IPS-NIHi7 (cell line): Measurements from ENCODE around the gene ATG5.
"Not testable (repeated sequence)": the region's sequence is repeated elsewhere in the genome, so short reads cannot be mapped to it uniquely, and the experiment has no call there.

Experiments
- DNase-seq: peaks from one replicate; pipeline ENCODE4 v3.0.0; 2012; ENCODE audit warnings: mixed read lengths; ENCODE audit errors: extremely low spot score

The ATG5 gene

DNA sequence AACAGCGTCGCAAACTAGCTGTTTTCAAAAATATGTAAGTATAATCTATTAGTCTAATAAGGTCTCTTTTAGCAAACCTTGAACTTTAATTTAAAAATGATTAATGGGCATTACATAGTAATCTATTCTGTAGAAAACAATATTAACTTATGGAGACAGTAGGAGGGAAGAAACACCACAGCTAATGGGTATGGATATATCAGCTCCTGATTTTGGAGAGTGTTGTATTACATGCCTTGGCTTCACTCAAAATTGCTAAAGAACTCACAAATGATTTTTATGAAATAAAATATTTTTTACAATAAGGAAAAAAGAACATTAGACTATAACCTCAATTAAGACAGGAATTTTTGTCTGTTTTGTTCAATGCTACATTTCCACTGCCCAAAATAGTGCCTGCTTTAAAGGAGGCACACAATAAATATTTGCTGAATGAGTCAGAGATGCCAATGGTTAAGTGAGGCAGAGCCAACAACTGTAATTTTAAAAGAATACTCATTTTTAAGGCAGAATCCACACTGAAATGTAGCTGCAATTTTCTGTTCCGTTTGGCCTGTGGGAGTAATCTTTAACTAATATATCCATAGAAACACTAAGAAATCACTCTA is 15.7 kb downstream of the ATG5 start:
- DNase-seq, result no peak

DNA sequence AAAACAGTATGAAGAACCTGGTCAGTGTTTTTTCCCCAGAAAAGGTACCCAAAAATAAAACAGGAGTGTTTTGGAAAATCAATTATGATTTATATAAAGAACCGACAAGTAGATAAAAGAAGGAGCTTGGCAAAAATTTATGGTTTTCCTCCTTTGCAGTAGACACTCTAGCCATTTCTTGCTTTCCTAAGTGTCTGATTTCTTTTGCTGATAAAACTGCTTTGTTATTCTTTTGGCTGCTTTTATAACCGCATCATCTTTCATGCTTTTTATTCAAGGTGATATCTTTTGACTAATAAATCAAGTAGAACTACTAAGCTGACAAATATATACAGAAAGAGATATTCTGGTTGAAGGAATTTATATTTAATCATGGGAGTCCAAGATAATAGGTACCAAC is 16.6 kb downstream of the ATG5 start:
- DNase-seq, result no peak

DNA sequence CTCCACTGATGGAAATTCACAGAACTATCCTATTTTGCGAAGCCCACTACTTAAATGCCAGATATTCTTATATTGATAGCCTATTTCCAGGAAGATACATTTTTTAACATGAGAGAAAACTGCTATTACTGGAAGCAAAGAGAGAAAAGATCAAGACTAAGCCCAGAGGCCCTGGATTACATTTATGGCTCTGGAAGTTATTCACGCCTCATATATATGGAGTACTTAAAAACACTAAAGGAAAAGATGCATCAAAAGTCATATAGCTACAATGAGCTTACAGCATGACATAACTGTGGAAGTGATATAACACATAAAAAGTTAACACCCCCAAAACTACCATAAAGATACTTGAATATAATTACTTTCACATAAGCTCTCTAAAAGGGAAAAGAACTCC is 19.8 kb downstream of the ATG5 start:
- DNase-seq, result no peak

DNA sequence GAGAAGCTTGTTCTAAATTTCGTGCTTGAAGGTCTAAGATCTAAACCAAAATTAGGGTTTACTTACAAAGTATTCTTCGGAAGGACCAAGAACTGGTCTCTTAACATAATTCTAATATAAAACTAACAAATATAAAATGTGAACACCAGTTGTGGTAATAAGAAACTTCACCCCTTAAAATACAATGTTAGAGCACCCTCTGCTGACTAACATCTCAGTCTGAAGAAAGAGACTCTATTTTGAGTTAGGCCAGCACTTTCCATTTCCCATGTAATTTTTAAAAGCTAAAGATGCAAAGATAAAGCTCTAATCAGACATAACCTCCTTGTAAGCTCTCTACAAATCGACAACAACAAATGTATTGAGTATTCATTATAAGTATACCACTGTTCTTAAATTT is 24.6 kb downstream of the ATG5 start:
- DNase-seq, result no peak

DNA sequence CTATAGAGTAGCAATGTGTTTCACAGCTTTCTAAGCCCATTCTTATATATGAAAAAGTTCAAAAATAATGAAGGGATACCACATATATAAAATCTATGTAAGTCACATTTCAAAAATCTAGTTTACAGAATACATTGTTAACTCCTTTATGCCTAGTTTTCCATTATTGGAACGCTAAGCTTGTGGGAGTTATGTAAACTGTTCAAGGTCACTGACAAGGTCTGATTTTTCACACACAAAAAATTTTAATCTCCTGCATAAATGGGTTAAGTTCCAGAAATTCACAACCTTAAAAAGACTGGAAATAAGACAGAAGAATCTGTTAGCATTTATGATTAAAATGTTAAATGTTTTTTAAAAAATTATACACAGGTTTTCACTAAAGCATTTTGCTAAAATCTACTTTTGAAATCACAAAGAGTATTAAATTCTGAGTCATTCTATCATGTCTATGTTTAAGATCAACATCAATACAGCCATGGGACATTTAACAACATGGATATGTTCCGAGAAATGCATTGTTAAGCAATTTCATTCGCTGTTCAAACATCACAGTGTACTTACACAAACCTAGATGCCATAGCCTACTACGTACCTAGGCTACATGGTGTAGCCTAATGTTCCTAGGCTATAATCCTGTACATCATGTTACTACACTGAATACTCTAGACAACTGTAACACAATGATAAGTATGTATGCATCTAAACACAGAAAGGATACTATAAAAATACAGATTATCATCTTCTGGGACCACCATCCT is 25.4 kb downstream of the ATG5 start:
- DNase-seq, result no peak

DNA sequence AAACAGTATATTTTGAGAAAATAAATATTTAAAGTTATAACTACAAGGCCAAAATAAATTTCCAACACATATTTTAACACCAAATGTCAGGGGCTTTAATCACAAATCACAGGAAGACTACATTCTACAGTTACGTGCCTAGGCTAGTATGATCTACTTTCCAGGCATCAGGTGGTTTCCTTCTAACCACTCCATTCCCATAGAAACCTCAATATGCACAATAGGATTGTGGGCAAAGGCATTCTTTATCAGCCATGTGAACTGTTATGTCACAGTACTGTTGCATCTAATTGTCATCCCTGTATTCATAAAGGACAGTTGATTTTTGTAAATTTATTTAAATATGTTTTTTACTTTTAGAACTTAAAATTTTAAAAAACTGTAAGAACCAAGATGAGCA is 32.4 kb downstream of the ATG5 start:
- DNase-seq, result no peak

DNA sequence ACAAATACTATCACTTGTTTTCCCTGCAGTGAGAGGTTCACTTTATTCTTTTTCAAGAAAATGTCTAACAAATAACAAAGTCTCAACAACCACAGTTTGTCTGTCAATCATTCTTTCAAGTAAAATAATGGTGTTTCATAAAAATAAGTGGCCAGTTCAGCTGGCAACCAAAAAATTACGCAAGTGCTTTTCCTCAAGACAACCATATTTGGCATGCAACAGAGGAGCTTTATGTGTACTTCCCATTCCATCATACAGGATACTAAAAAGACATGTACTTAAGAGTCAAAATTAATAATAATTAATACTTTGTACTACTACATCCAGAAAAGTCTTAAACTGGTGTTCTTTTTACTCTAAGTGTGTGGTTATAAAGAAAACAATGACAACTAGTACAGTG is 34.6 kb downstream of the ATG5 start:
- no peak for DNase-seq

DNA sequence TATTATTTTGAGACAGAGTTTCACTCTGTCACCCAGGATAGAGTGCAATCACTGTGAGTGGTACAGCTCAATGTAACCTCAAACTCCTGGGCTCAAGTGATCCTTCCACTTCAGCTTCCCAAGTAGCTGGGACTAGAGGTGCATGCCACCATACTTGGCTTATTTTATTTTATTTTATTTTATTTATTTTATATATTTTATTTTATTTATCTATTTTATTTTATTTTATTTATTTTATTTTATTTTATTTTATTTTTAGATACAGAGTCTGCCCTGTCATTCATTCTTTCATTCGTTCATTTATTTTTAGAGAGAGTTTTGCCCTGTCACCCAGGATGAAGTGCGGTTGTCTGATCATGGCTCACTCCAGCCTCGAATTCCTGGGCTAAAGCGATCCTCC is 35.5 kb downstream of the ATG5 start:
- DNase-seq, result no peak

DNA sequence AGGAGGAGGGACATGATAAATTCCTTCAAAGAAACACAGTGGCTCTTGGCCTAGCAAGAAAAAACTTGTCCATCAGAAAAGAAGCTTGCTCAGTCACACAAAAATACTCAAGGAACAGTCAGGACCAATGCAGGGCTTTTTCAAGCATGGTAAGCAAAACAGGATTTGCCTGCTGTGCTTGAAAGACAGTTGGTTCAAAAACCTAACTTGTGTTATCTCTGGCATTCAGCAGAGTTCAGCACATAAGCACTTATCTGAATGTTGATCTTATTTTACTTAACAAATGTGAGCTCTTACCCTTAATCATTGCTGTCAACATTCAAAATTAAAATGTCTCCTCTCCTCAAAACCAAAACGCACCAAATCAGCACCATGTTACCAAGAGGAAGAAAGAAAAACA is 38.3 kb downstream of the ATG5 start:
- peak; percentile 14 for DNase-seq

DNA sequence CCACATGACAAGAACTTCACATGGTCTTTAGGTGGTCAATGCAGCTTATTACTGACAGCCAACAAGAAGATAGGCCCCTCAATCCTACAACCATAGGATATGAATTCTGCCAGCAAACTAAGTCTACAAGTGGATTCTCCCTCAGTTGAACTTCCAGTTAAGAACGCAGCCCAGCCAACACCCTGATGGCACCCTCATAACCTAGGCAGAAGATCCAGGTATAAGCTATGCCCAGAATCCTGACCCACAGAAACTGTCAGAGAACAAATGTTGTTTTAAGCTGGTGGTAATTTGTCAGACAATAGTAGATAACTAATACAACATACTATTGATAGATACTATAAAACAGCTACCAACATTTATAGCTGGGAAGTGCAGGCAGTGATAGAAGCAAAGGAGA is 38.8 kb downstream of the ATG5 start:
- no peak for DNase-seq

DNA sequence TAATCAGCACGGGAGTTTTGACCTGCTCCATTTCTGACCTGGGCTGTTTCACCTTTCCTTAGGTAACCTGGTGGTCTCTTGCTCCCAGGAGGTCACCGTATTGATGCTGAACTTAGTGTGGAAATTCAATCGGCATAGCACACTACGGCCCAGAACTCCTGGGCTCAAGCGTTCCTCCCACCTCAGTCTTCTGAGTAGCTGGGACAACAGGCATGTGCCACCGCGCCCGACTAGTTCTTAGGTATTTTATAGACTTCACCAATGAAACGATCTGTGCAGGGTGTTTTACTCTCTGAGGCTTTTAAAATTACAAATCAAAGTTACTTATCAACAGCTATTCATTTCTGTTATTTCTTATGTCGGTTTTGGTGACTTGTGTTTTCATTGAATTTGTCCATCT is 42.1 kb downstream of the ATG5 start:
- DNase-seq, result no peak

DNA sequence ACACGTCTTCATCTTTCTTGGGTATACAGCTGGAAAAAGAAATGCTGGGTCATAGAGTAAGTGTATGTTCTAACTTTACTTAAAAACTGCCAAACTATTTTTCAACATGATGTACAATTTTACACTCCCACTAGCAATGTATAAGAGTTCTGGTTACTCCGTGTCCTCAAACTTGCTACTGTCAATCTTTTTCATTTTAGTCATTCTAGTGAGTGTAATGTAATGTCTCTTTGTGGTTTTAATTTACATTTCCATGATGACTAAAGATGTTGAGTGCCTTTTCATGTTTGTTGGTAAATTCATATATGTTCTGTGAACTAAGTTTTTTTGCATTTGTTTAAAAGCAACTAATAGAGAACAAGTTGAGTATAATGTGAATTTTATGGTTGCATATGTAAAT is 43.9 kb downstream of the ATG5 start:
- no peak for DNase-seq

DNA sequence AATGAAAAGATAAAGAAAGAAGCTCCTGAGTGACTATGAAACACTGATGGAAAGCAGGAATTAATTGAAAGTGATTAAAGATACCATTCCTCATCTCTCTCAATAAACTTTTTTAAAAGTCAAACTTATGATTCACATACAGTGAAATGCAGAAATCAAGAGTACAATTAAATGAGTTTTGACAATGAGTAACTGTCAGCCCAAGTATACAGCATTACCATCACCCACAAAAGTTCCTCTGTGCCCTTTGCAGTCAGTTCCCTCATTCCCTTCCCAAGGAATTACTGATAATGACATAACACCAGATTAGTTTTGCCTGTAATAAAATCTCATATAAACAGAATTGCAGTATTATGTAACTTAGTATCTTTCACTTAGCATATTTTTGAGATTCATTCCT is 44.5 kb downstream of the ATG5 start:
- DNase-seq, result no peak

DNA sequence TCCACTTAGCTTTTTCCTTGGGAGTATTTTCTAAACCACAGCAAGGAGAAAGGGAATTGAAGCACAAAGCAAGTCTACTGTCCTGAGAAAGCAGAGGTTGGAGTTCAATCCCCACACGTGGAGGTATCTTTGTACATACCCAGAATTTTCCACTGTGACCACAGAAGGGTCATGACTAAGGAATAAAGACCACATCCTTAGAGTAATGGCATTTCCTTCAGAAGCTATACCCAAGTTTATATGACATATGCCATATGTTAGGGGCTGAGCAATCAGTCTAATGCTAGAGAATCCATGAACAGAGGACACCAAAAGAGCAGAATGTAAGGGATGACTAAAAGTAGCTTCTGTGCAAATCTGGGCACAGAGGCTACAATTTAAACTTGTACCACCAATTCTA is 46.4 kb downstream of the ATG5 start:
- DNase-seq, result no peak

DNA sequence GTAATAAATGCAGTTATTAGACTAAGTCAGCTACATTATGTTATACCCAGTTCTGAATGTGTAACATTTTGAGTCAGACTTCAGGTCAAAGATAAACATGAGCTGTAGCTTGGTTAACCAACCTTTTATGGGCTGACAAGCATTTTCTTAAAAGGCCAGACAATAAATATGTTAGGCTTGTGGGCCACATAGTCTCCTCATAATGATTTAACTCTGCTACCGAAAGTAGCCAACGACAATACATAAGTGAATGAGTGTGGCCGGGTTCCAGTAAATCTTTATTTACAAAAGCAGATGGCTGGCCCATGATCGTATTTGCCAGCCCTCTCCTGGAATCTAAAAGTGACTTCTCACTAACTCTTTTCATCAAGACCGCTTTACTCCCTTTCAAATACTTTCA is 49.9 kb downstream of the ATG5 start:
- DNase-seq, result no peak

DNA sequence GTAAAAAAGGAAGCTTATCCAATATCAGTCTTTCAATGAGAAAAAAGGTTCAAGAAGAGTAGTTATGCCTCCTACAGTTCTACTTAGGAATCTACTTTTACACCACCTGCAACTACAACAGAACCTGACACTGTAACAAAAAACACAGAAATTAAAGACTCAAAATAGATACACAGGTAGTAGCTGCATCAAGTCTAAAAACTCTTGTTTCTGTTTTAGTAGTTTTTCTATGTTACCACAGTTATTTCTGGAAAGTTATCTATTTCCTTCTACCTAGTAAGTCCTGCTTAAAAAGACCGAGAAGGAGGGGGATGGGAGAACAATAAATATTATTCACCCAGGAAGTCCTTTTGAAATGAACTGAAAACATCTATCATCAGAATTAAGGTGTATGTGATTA is 52.5 kb downstream of the ATG5 start:
- no peak for DNase-seq

DNA sequence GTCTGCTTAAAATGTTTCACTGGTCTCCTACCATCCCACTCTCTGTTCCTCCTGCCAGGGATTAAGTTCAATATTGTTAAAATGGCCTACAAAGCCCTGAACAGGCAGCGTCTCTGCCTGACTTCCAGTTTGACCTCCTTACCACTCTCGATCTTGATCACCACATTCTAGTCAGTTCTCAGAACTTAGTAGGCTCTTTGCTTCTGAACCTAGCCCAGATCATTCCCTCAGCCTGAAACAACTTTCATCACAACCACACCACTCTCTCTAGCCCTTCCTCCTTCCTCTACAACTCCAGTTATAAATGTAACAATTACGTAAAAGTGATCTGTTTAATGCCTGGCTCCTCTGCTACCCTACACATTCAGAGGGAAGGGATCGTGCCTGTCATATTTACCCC is 53.3 kb downstream of the ATG5 start:
- no peak for DNase-seq

DNA sequence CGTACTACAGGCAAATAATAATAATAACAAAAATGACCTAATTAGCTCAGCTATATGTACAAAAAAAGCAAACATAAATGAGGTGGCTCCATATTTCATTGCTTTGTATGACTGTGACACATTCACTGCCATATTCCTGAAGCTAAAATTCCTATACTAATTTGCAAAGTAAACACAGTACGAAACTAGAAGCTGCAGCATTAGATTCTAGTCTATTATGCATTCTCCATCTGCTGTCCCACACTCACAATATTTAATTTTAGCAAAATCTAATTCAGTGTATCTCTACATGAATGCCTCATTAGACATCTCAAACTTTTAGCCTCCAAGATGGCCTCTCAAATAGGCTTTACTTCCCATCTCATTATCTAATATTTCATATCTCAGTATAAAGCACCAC is 55.1 kb downstream of the ATG5 start:
- no peak for DNase-seq

DNA sequence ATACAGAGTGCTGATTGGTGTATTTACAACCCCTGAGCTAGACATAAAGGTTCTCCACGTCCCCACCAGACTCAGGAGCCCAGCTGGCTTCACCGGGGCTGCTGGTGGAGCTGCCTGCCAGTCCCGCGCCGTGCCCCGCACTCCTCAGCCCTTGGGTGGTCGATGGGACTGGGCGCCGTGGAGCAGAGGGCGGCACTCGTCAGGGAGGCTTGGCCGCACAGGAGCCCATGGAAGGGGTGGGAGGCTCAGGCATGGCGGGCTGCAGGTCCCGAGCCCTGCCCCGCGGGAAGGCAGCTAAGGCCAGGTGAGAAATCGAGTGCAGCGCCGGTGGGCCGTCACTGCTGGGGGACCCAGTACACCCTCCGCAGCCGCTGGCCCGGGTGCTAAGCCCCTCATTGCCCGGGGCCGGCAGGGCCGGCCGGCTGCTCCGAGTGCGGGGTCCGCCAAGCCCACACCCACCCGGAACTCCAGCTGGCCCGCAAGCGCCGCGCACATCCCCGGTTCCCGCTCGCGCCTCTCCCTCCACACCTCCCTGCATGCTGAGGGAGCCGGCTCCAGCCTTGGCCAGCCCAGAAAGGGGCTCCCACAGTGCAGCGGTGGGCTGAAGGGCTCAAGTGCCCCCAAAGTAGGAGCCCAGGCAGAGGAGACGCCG is 56.2 kb downstream of the ATG5 start:
- not testable (repeated sequence) for DNase-seq

DNA sequence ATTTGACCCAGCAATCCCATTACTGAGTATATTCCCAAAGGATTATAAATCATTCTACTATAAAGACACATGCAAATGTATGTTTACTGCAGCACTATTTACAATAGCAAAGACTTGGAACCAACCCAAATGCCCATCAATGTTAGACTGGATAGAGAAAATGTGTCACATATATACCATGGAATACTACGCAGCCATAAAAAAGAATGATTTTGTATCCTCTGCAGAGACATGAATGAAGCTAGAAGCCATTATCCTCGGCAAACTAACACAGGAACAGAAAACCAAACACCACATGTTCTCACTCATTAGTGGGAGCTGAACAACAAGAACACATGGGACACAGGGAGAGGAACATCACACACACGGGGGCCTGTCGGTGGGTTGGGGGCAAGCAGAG is 57.1 kb downstream of the ATG5 start:
- not testable (repeated sequence) for DNase-seq

DNA sequence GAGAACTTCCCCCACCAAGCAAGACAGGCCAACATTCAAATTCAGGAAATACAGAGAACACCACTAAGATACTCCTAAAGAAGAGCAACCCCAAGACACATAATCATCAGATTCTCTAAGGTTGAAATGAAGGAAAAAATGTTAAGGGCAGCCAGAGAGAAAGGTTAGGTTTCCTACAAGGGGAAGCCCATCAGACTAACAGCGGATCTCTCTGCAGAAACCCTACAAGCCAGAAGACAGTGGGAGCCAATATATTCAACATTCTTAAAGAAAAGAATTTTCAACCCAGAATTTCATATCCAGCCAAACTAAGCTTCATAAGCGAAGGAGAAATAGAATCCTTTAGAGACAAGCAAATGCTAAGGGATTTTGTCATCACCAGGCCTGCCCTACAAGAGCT is 61.1 kb downstream of the ATG5 start:
- not testable (repeated sequence) for DNase-seq

DNA sequence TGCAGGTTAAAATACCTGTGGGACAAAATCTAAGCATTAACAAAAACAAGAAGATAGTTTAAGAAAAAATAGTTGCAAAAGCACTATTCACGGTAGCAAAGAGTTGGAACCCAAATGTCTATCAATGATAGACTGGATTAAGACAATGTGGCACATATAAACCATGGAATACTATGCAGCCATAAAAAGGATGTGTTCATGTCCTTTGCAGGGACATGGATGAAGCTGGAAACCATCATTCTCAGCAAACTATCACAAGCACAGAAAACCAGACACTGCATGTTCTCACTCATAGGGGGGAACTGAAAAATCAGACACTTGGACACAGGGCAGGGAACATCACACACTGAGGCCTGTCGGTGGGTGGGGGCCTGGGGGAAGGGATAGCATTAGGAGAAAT is 65.8 kb downstream of the ATG5 start:
- DNase-seq, result not testable (repeated sequence)

DNA sequence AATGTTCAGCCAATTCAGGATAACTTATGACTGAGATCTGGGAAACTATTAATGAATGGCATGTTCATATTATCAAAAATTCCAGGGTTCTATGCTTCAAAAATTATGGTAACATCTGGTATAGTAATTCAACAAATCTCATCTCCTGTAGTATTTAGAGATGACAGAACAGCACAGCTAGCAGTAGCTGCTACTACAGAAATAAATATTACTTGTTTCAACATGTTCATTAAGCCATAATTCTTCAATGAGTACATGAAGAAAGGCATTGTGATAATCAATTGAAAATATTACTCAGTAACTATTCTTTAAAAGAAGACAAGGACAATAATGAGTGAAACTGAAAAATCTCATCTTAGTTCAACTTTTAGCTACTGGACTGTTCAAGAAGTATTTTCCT is 66.8 kb downstream of the ATG5 start:
- DNase-seq, result no peak
